H1 (cell line): ENCODE data around the gene TPSB2. TPM values are rescaled to one million over a fixed set of nuclear protein-coding genes. Genes with fewer than 3 reads are reported as not detected.

Experiments used
- CTCF ChIA-PET: fragments of 300-600 bp; sonication (Branson Sonifier 250); formaldehyde crosslinking; loops from one replicate; lab custom pipeline; 2021; ENCODE audit not compliant: partially characterized antibody; lab: Charles Lee
- POLR2A ChIA-PET: fragments of 300-600 bp; sonication (Branson Sonifier 250); formaldehyde crosslinking; loops from one replicate; lab custom pipeline; 2021; ENCODE audit warnings: inconsistent platforms; ENCODE audit not compliant: partially characterized antibody; lab: Charles Lee
- DNase-seq, 2 experiments: peaks; one replicate each; pipeline versions ENCODE4 v3.0.0 to v3.0.0-alpha.2; 2010 to 2022; ENCODE audit warnings: low spot score in 2 of 2, low read depth in 1 of 2, mixed read lengths in 1 of 2
- FAIRE-seq: peaks from 2 replicates; lab custom pipeline; 2011; peaks lifted over from hg19 to GRCh38; lab: Jason Lieb, UNC
- H2AFZ ChIP-seq: 2 replicates; pipeline ENCODE4 v1.8.1; 2012; ENCODE audit warnings: low read length, inconsistent platforms
- H2AK5ac ChIP-seq: 2 replicates; pipeline ENCODE4 v1.6.1; 2013; ENCODE audit warnings: low read depth, low read length
- H2BK120ac ChIP-seq: replicated peaks from 2 replicates; pipeline ENCODE3; 2013; ENCODE audit warnings: low read depth, low read length, inconsistent platforms
- H2BK12ac ChIP-seq: 2 replicates; pipeline ENCODE4 v1.6.1; 2013; ENCODE audit warnings: low read depth, low read length
- H2BK15ac ChIP-seq: 2 replicates; pipeline ENCODE4 v1.6.1; 2013; ENCODE audit warnings: low read length
- H2BK20ac ChIP-seq: 2 replicates; pipeline ENCODE4 v1.6.1; 2013; ENCODE audit warnings: low read length
- H2BK5ac ChIP-seq: 2 replicates; pipeline ENCODE4 v1.6.1; 2013; ENCODE audit warnings: low read depth, low read length
- H3K14ac ChIP-seq: 2 replicates; pipeline ENCODE4 v1.6.1; 2013; ENCODE audit warnings: inconsistent platforms; ENCODE audit not compliant: insufficient read length
- H3K18ac ChIP-seq: 2 replicates; pipeline ENCODE4 v1.6.1; 2013; ENCODE audit warnings: low read length; ENCODE audit errors: extremely low read depth
- H3K23ac ChIP-seq: 2 replicates; pipeline ENCODE4 v1.6.1; 2013; ENCODE audit warnings: inconsistent platforms; ENCODE audit not compliant: insufficient read length
- H3K23me2 ChIP-seq: 2 replicates; pipeline ENCODE4 v1.6.1; 2013; ENCODE audit warnings: low read depth, low read length
- H3K27ac ChIP-seq: 2 replicates; pipeline ENCODE4 v1.6.1; 2011; ENCODE audit warnings: low read depth, low read length, inconsistent platforms
- H3K27me3 ChIP-seq, 4 experiments: replicated peaks in 1 of 4; 1 replicate in 1 of 4; 2 replicates in 3 of 4; pipeline versions ENCODE4 v1.6.1 to v1.8.1; 2011 to 2013; ENCODE audit warnings: low read length in 3 of 4, mild to moderate bottlenecking in 3 of 4, inconsistent platforms in 2 of 4, mixed read lengths in 2 of 4, moderate library complexity in 1 of 4; ENCODE audit not compliant: control insufficient read depth in 3 of 4, insufficient read depth in 3 of 4; ENCODE audit errors: extremely low read depth in 1 of 4
- H3K36me3 ChIP-seq, 4 experiments: 2 replicates each; pipeline versions ENCODE4 v1.6.1 to v1.8.1; 2011 to 2013; ENCODE audit warnings: mild to moderate bottlenecking in 4 of 4, low read length in 3 of 4, moderate library complexity in 2 of 4, control low read depth in 1 of 4, inconsistent platforms in 1 of 4; ENCODE audit not compliant: insufficient read depth in 4 of 4, control insufficient read depth in 2 of 4
- H3K4ac ChIP-seq: replicated peaks from 2 replicates; pipeline ENCODE3; 2013; ENCODE audit warnings: low read length, low read depth, mixed read lengths, inconsistent platforms; ENCODE audit not compliant: insufficient read length
- H3K4me1 ChIP-seq, 4 experiments: replicated peaks in 1 of 4; 1 replicate in 1 of 4; 2 replicates in 3 of 4; pipeline versions ENCODE4 v1.6.1 to v1.8.1; 2011 to 2013; ENCODE audit warnings: low read length in 3 of 4, inconsistent platforms in 2 of 4, mixed read lengths in 1 of 4; ENCODE audit not compliant: insufficient read depth in 4 of 4, control insufficient read depth in 3 of 4
- H3K4me2 ChIP-seq, 2 experiments: 2 replicates each; pipeline versions ENCODE4 v1.6.1 to v1.8.1; 2011 to 2013; ENCODE audit warnings: low read depth in 2 of 2, low read length in 2 of 2, control low read depth in 1 of 2, inconsistent platforms in 1 of 2, mild to moderate bottlenecking in 1 of 2; ENCODE audit not compliant: insufficient read depth in 1 of 2
- H3K4me3 ChIP-seq, 4 experiments: fragments of 200-600, 300-600 bp in 1 of 4; sonication (generic), shearing (Covaris generic), sonication (Bioruptor Twin) in 1 of 4; 2 replicates each; pipeline versions ENCODE4 v1.5.1 to v1.8.1; 2011 to 2016; ENCODE audit warnings: low read length in 4 of 4, low read depth in 3 of 4, control low read depth in 2 of 4, inconsistent platforms in 2 of 4, mild to moderate bottlenecking in 2 of 4, mixed read lengths in 1 of 4, moderate library complexity in 1 of 4; ENCODE audit not compliant: insufficient read depth in 2 of 4; ENCODE audit errors: extremely low read depth in 1 of 4
- H3K56ac ChIP-seq: replicated peaks from 2 replicates; pipeline ENCODE3; 2013; ENCODE audit warnings: low read depth, mild to moderate bottlenecking, mixed read lengths, low read length, inconsistent platforms; ENCODE audit not compliant: insufficient read length
- H3K79me1 ChIP-seq: 2 replicates; pipeline ENCODE4 v1.6.1; 2013; ENCODE audit warnings: low read depth, low read length, control low read depth
- H3K79me2 ChIP-seq, 2 experiments: 2 replicates each; pipeline versions ENCODE4 v1.6.1 to v1.8.1; 2012 to 2013; ENCODE audit warnings: low read length in 2 of 2, mild to moderate bottlenecking in 2 of 2, inconsistent platforms in 1 of 2; ENCODE audit not compliant: insufficient read depth in 2 of 2, control insufficient read depth in 1 of 2
- H3K9ac ChIP-seq, 4 experiments: replicated peaks in 1 of 4; 1 replicate in 1 of 4; 2 replicates in 3 of 4; pipeline versions ENCODE4 v1.6.1 to v1.8.1; 2011 to 2013; ENCODE audit warnings: low read depth in 3 of 4, low read length in 3 of 4, control low read depth in 2 of 4, mild to moderate bottlenecking in 2 of 4, moderate library complexity in 2 of 4, inconsistent platforms in 1 of 4; ENCODE audit errors: extremely low read depth in 1 of 4
- H3K9me3 ChIP-seq, 2 experiments: 2 replicates each; pipeline versions ENCODE4 v1.6.1 to v1.8.1; 2012 to 2013; ENCODE audit warnings: mild to moderate bottlenecking in 2 of 2, moderate library complexity in 2 of 2, control low read depth in 1 of 2, inconsistent platforms in 1 of 2, low read depth in 1 of 2, low read length in 1 of 2, mixed read lengths in 1 of 2; ENCODE audit not compliant: insufficient read depth in 2 of 2
- H4K20me1 ChIP-seq, 2 experiments: replicated peaks in 1 of 2; 2 replicates each; pipeline versions ENCODE3 to v1.8.1; 2011 to 2013; ENCODE audit warnings: inconsistent platforms in 2 of 2, low read length in 2 of 2, mild to moderate bottlenecking in 1 of 2; ENCODE audit not compliant: insufficient read depth in 2 of 2, control insufficient read depth in 1 of 2
- H4K5ac ChIP-seq: 2 replicates; pipeline ENCODE4 v1.6.1; 2013; ENCODE audit warnings: low read length, low read depth, mixed read lengths, inconsistent platforms; ENCODE audit not compliant: insufficient read length
- H4K8ac ChIP-seq: 2 replicates; pipeline ENCODE4 v1.8.0; 2013; ENCODE audit warnings: mild to moderate bottlenecking, moderate library complexity, low read length, inconsistent platforms; ENCODE audit not compliant: insufficient read depth; ENCODE audit errors: extremely low read depth
- H4K91ac ChIP-seq: replicated peaks from 2 replicates; pipeline ENCODE3; 2013; ENCODE audit warnings: low read length, mixed read lengths, inconsistent platforms; ENCODE audit not compliant: insufficient read length
- CBX8 ChIP-seq: fragments of 300-800, 300-1000 bp; sonication (generic); IDR thresholded peaks from 2 replicates; pipeline ENCODE4 v1.7.1; 2016; ENCODE audit warnings: low read depth, low read length, borderline replicate concordance
- CREB1 ChIP-seq: IDR thresholded peaks from 2 replicates; pipeline ENCODE4 v1.6.1; 2012; ENCODE audit warnings: inconsistent platforms
- FOSL1 ChIP-seq: IDR thresholded peaks from 2 replicates; pipeline ENCODE4 v1.6.1; 2011; ENCODE audit warnings: mild to moderate bottlenecking, low read depth, low read length, moderate library complexity; ENCODE audit not compliant: insufficient read depth
- SUZ12 ChIP-seq: fragments of 200-600 bp; sonication (generic); IDR thresholded peaks from 2 replicates; pipeline ENCODE4 v1.6.1; 2012; ENCODE audit warnings: mild to moderate bottlenecking, inconsistent platforms, low read length, moderate library complexity, mixed read lengths
- TBP ChIP-seq: IDR thresholded peaks from 2 replicates; pipeline ENCODE4 v1.6.1; 2011; ENCODE audit warnings: low read depth, low read length, improper control_type of control experiment
- WGBS, 2 experiments: shearing (Covaris generic) in 1 of 2; methylation state at CpG; one replicate each; pipeline versions ENCODE4 v1.1.6 to v1.1.7; 2013 to 2015; ENCODE audit warnings: low lambda C conversion rate in 2 of 2, mixed read lengths in 2 of 2, inconsistent platforms in 1 of 2, low coverage in 1 of 2, missing lambda C conversion rate in 1 of 2; ENCODE audit not compliant: insufficient replicate concordance in 2 of 2, insufficient coverage in 1 of 2, insufficient read length in 1 of 2; ENCODE audit errors: extremely low coverage in 1 of 2, missing lambda C conversion rate in 1 of 2; 5-methylcytosine and 5-hydroxymethylcytosine counted together
- polyA plus RNA-seq, 7 experiments: library from polyadenylated mRNA; depleted of rRNA in 3 of 7; stranded (reverse) in 5 of 7; unstranded in 2 of 7; fragments of >200 nt in 5 of 7; fragments of 200-250 nt in 2 of 7; gene quantifications; 1 replicate in 5 of 7; 2 replicates in 1 of 7; 4 replicates in 1 of 7; pipeline versions ENCODE4 v1.2.1 to v1.2.3, GENCODE V29; 2011 to 2013; ENCODE audit warnings: missing spikeins in 2 of 7, mixed read lengths in 2 of 7
- total RNA-seq: library from RNA; stranded (reverse); fragmentation: NEBNext Ultra II Directional; extraction: Animal tissue kit (Norgen Biotek cat#: 25700); gene quantifications from 2 replicates; pipeline ENCODE4 v1.2.1, GENCODE V29; 2021

TPSB2 gene
- total and polyA plus RNA-seq, 2 of the 8 experiments (the other 6 are each of a cell fraction or from before 2014, with no cell fraction given), result 0.08 TPM; not detected in 1

- CTCF ChIA-PET, result interaction anchor here (0.7 to 1.4 kb wide), 3 partner anchors 29 to 668 kb away, joined by 3 to 4 read pairs (median 4); no protein-coding TSS in a partner anchor
- no peak overlapping the region for H3K23ac ChIP-seq
- no peak overlapping the region for H3K14ac ChIP-seq
Measured at GRCh38 chr16:1271380-1271723, 41.4 kb upstream of the TPSB2 start.

More at GRCh38 chr16:1271380-1271723, 41.4 kb upstream of the TPSB2 start:
- H3K4ac ChIP-seq, result no peak overlapping the region
- H3K36me3 ChIP-seq, result no peaks in the 10 kb centered on the region
- peaks cover 3% of the 10 kb centered on the region; the same call in 1 of the 2 replicates for H3K23me2 ChIP-seq
- no peak overlapping the region for H2AK5ac ChIP-seq
- H3K4me3 ChIP-seq, result no peak overlapping the region
- no peak overlapping the region for H3K4me2 ChIP-seq
- WGBS, 2 experiments, result 86% methylated on average over 12 of the region's 12 CpGs; no CpG with 5 or more reads in 1 of the 2 experiments
- H3K56ac ChIP-seq, result no peak overlapping the region
- H3K9ac ChIP-seq, result no peak overlapping the region
- TF ChIP-seq TBP (no peak), FOSL1 (no peak), SUZ12 (no peak), CREB1 (no peak), CBX8 (no peak)
- no peak overlapping the region for H3K27ac ChIP-seq
- DNase-seq (no peak), FAIRE-seq (no peak)
- 0 out of 7 replicates have a peak, but pooled peaks cover 0 to 1% (median 0%) of the 10 kb centered on the region in 4 experiments for H3K27me3 ChIP-seq
- no peak overlapping the region; the same call in 1 of the 2 replicates for H2BK5ac ChIP-seq
- no peaks in the 10 kb centered on the region; a peak in 1 of 4 replicates for H3K9me3 ChIP-seq
- H3K79me2 ChIP-seq, result no peaks in the 10 kb centered on the region
- H4K5ac ChIP-seq, result no peak overlapping the region
- H2BK15ac ChIP-seq, result no peak overlapping the region
- H3K4me1 ChIP-seq, result no peaks in the 10 kb centered on the region
- H2BK20ac ChIP-seq, result no peak overlapping the region
- H4K20me1 ChIP-seq, result peaks cover 0 to 2% of the 10 kb centered on the region in 2 experiments
- no peak overlapping the region for H3K18ac ChIP-seq
- H3K79me1 ChIP-seq, result no peaks in the 10 kb centered on the region
- H2AFZ ChIP-seq, result no peak overlapping the region
- POLR2A ChIA-PET, result interaction anchor here (1.3 kb wide), 1 partner anchor 8 kb away, joined by 5 read pairs; no protein-coding TSS in a partner anchor
- H2BK120ac ChIP-seq, result no peak overlapping the region
- no peak overlapping the region for H4K91ac ChIP-seq
- peak overlapping the region; percentile 68; the same call in 1 of the 2 replicates for H2BK12ac ChIP-seq
- H4K8ac ChIP-seq, result no peak overlapping the region
